BJ (cell line): ENCODE data around the gene UQCC2. TPM values are rescaled to one million over a fixed set of nuclear protein-coding genes. Genes with fewer than 3 reads are reported as not detected.

Experiments used
- CTCF ChIA-PET: fragments of 350-600 bp; formaldehyde crosslinking; extraction: SDS; loops from one replicate; lab custom pipeline; 2021; ENCODE audit warnings: antibody characterized with exemption, inconsistent platforms; lab: Yijun Ruan, JAX
- POLR2A ChIA-PET: fragments of 300-600 bp; sonication (Branson Sonifier 250); formaldehyde crosslinking; extraction: SDS; loops from one replicate; lab custom pipeline; 2021; ENCODE audit warnings: antibody characterized with exemption; lab: Charles Lee
- DNase-seq: peaks from one replicate; pipeline ENCODE4 v3.0.0-alpha.2; 2011; ENCODE audit warnings: low read depth
- H3K27me3 ChIP-seq: 2 replicates; pipeline ENCODE4 v1.6.0; 2011; ENCODE audit warnings: low read length; ENCODE audit not compliant: control insufficient read depth, insufficient read depth
- H3K36me3 ChIP-seq: 2 replicates; pipeline ENCODE4 v1.5.1; 2011; ENCODE audit warnings: low read length; ENCODE audit not compliant: control insufficient read depth, insufficient read depth
- H3K4me3 ChIP-seq: 2 replicates; pipeline ENCODE4 v1.5.1; 2011; ENCODE audit warnings: low read depth, mild to moderate bottlenecking, control low read depth, low read length
- polyA plus RNA-seq: library from polyadenylated mRNA; depleted of rRNA; stranded (reverse); fragments of >200 nt; gene quantifications from 2 replicates; pipeline ENCODE4 v1.2.3, GENCODE V29; 2011
- TF ChIP-seq, protein P1 (sequence below): IDR thresholded peaks from 2 replicates; pipeline ENCODE4 v1.5.1; 2011; ENCODE audit warnings: low read depth, mild to moderate bottlenecking, control low read depth, inconsistent platforms, low read length, moderate library complexity; ENCODE audit not compliant: insufficient read depth

UQCC2 gene
- polyA plus RNA-seq, 1 experiment, result 51.7 TPM

DNA sequence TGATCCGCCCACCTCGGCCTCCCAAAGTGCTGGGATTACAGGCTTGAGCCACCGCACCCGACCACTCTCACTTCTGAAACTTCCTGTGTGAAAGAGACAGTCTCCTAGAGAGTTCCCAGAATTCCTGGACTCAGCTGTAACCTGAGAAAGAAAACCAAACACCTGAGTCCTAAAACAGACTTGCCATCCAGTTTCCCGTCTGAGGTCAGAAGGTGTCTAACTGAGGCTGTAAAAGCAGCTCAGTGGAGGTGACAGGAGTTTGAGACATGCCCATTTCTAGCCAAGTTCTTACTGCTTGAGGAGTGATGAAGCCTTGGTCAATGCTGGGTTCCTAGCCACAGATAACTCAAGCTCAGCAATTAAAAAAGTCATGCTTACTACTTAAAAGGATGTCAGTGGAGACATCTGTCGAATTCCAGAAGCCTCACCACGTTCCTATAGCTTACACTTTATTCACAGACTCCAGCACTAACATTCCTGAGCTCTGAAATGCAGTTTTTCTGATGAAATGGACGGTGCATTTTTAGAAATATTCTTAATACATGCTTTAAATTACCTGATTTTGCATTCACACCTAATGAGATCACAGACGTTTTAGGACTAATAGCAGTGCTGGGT, 6.1 kb downstream of the UQCC2 start:
- CTCF ChIA-PET, result interaction anchor here (0.8 to 12.9 kb wide), 6 partner anchors 11 to 322 kb away, joined by 3 to 335 read pairs (median 4); partner anchors contain the start of gene BAK1
- TF ChIP-seq, protein P1, sequence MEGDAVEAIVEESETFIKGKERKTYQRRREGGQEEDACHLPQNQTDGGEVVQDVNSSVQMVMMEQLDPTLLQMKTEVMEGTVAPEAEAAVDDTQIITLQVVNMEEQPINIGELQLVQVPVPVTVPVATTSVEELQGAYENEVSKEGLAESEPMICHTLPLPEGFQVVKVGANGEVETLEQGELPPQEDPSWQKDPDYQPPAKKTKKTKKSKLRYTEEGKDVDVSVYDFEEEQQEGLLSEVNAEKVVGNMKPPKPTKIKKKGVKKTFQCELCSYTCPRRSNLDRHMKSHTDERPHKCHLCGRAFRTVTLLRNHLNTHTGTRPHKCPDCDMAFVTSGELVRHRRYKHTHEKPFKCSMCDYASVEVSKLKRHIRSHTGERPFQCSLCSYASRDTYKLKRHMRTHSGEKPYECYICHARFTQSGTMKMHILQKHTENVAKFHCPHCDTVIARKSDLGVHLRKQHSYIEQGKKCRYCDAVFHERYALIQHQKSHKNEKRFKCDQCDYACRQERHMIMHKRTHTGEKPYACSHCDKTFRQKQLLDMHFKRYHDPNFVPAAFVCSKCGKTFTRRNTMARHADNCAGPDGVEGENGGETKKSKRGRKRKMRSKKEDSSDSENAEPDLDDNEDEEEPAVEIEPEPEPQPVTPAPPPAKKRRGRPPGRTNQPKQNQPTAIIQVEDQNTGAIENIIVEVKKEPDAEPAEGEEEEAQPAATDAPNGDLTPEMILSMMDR, result no peak
- Histone ChIP-seq H3K36me3 (peaks cover 6% of the 10 kb centered on the region), H3K4me3 (no peak overlapping the region), H3K27me3 (no peaks in the 10 kb centered on the region)
- DNase-seq, result no peak
- POLR2A ChIA-PET, result no interaction called here

DNA sequence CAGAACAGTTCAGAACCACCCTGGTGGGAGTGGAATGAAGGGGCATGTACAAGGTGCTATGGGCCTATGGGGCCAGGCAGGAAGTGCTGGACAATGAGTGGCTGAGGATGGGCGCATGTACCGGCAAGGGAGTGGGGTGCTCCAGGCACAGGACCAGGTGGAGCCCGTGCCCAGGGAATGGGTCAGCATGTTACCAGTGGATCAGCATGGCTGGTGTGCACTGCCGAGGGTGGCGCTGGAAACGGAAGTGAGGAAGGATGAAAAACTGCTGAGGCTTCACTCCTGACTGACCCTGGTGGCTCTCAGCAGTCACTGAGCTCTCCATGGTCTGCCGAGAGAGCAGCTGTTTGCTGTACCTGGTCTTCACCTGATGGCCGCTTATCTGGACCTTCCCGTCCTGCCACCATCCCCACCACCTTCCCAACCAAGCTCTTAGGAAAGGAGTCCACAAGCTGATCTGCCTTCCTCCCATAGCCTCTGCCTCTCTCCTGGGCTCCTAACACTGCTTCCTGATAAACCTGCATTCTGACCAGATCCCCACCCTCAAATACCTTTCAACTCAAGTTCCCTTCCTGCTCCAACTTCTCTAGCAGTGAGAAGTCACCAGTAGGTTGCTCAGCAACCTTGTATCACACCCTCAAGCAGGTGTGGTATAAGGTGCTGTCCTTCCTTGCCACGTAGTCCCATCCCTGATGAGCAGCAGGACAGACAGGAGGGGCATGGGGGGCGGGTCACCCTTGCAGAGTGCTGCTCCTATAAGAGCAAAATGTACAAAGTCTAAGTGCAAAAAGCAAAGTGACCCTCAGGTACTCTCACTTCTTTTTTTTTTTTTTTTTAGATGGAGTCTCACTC, 7.1 kb downstream of the UQCC2 start:
- TF ChIP-seq, protein P1, result no peak
- Histone ChIP-seq H3K36me3 (peaks cover 6% of the 10 kb centered on the region), H3K4me3 (no peak overlapping the region), H3K27me3 (no peaks in the 10 kb centered on the region)
- no peak for DNase-seq
- ChIA-PET POLR2A (interaction anchor here (0.5 kb wide), 1 partner anchor 92 kb away, joined by 10 read pairs; no protein-coding TSS in a partner anchor), CTCF (interaction anchor here (0.8 to 12.9 kb wide), 5 partner anchors 10 to 323 kb away, joined by 3 to 335 read pairs (median 4); partner anchors contain the start of gene BAK1)

DNA sequence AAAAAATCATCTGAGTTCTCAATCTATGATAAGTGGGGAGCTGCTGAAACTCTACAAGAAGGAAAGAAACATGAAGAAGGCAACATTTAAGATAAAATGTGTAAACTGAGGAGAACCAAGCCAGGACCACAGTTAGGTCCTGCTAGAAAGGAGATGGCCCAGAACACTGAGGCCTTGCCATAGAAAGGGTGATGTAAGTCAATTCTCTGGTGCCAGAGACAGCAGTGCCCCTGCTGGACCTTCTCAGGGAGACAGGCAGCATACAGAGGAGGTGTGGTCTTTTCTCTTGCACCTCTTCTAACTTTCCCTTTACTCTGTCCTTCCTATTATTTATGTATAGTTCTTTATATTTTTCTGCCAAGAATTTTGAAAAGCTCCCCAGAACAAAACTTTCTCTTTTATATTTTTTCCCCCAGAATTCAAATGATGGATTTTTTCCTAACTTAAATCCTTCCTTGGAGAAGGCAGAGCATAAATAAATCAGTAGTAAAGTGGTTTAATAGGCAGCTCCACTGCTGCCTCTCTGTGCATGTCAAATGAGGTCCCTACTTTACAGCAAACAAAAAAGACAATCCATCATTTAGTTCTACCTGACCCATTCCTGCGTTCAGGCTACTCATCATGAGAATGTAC, 9.0 kb downstream of the UQCC2 start:
- no peak for DNase-seq
- Histone ChIP-seq H3K4me3 (no peak overlapping the region), H3K27me3 (no peaks in the 10 kb centered on the region), H3K36me3 (peaks cover 6% of the 10 kb centered on the region; the same call in 1 of the 2 replicates)
- ChIA-PET POLR2A (no interaction called here), CTCF (interaction anchor here (0.6 to 12.9 kb wide), 23 partner anchors 8 to 740 kb away, joined by 3 to 335 read pairs (median 5); partner anchors contain the start of genes BAK1, ITPR3 and UQCC2)
- TF ChIP-seq, protein P1, result peak; percentile 80

GRCh38 chr6:33700391-33701050, 11.0 kb downstream of the UQCC2 start:
- TF ChIP-seq, protein P1, result peak; percentile 88
- CTCF ChIA-PET, result interaction anchor here (0.6 to 12.9 kb wide), 26 partner anchors 8 to 316 kb away, joined by 3 to 335 read pairs (median 6); partner anchors contain the start of genes BAK1, ITPR3 and UQCC2
- Histone ChIP-seq H3K27me3 (no peaks in the 10 kb centered on the region), H3K36me3 (peaks cover 8% of the 10 kb centered on the region; the same call in 1 of the 2 replicates), H3K4me3 (no peak overlapping the region)
- no peak for DNase-seq
- POLR2A ChIA-PET, result no interaction called here
